HepG2 (cell line): ENCODE measurements around the gene KIF20A.

Experiments used
- HDAC2 ChIP-seq: sonication (generic); formaldehyde crosslinking; IDR thresholded peaks from 2 replicates; pipeline ENCODE4 v1.4.0; 2020; ENCODE audit warnings: missing genetic modification reagents
- JUNB ChIP-seq: sonication (generic); formaldehyde crosslinking; IDR thresholded peaks from 2 replicates; pipeline ENCODE4 v1.8.0; 2022; ENCODE audit warnings: missing genetic modification reagents, mild to moderate bottlenecking, borderline replicate concordance
- KDM5B ChIP-seq: sonication (generic); formaldehyde crosslinking; IDR thresholded peaks from 2 replicates; pipeline ENCODE4 v1.4.0; 2020; ENCODE audit warnings: missing genetic modification reagents, mild to moderate bottlenecking, borderline replicate concordance
- PBX3 ChIP-seq: sonication (generic); formaldehyde crosslinking; IDR thresholded peaks from 2 replicates; pipeline ENCODE4 v1.8.1; 2023; ENCODE audit warnings: missing genetic modification reagents, inconsistent platforms, borderline replicate concordance
- RFX5 ChIP-seq: IDR thresholded peaks from 2 replicates; pipeline ENCODE4 v1.6.1; 2011; ENCODE audit warnings: low read depth, low read length, improper control_type of control experiment
- ZNF253 ChIP-seq: sonication (generic); formaldehyde crosslinking; IDR thresholded peaks from 2 replicates; pipeline ENCODE4 v1.8.0; 2022; ENCODE audit warnings: mild to moderate bottlenecking, missing genetic modification reagents, borderline replicate concordance
- TF ChIP-seq, protein P1 (sequence below): sonication (generic); formaldehyde crosslinking; IDR thresholded peaks from 2 replicates; pipeline ENCODE4 v1.5.0; 2020; ENCODE audit warnings: mild to moderate bottlenecking, missing genetic modification reagents, moderate library complexity

GRCh38 chr5:138141734-138142133, 37.2 kb upstream of the KIF20A start:
- TF ChIP-seq PBX3 = no peak
- TF ChIP-seq, protein P1, sequence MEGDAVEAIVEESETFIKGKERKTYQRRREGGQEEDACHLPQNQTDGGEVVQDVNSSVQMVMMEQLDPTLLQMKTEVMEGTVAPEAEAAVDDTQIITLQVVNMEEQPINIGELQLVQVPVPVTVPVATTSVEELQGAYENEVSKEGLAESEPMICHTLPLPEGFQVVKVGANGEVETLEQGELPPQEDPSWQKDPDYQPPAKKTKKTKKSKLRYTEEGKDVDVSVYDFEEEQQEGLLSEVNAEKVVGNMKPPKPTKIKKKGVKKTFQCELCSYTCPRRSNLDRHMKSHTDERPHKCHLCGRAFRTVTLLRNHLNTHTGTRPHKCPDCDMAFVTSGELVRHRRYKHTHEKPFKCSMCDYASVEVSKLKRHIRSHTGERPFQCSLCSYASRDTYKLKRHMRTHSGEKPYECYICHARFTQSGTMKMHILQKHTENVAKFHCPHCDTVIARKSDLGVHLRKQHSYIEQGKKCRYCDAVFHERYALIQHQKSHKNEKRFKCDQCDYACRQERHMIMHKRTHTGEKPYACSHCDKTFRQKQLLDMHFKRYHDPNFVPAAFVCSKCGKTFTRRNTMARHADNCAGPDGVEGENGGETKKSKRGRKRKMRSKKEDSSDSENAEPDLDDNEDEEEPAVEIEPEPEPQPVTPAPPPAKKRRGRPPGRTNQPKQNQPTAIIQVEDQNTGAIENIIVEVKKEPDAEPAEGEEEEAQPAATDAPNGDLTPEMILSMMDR (CRISPR knock-in tag) = no peak
- no peak for TF ChIP-seq KDM5B (CRISPR knock-in tag)
- TF ChIP-seq JUNB (CRISPR knock-in tag) = no peak
- TF ChIP-seq HDAC2 = no peak
- no peak for TF ChIP-seq RFX5
- TF ChIP-seq ZNF253 (CRISPR knock-in tag) = no peak
